GM19043 (cell line): ENCODE data around the gene CCDC33.
"Not testable (repeated sequence)": the region's sequence is repeated elsewhere in the genome, so short reads cannot be mapped to it uniquely, and the experiment has no call there.

ENCODE experiments used
- ATAC-seq: cut with Tn5 transposase; IDR thresholded peaks from one replicate; pipeline ENCODE4 v1.9.1; 2021; ENCODE audit warnings: low read depth; ENCODE audit not compliant: unreplicated experiment

CCDC33 gene

GRCh38 chr15:74352393-74352910 is 116.3 kb downstream of the CCDC33 start:
- ATAC-seq: no peak

DNA sequence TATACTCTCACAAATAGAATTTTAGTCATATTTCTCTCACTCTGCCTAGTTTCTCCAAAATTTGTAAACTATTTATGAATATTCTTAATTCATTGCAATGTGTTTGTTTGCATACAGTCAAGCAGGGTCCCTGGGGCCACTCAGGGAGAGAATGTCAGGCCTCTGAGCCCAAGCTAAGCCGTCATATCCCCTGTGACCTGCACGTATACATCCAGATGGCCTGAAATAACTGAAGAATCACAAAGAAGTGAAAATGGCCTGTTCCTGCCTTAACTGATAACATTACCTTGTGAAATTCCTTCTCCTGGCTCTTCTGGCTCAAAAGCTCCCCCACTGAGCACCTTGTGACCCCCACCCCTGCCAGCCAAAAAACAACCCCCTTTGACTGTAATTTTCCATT is 117.9 kb downstream of the CCDC33 start:
- ATAC-seq: not testable (repeated sequence)

- ATAC-seq: not testable (repeated sequence)
Observed at GRCh38 chr15:74356050-74356449, 119.9 kb downstream of the CCDC33 start.

DNA sequence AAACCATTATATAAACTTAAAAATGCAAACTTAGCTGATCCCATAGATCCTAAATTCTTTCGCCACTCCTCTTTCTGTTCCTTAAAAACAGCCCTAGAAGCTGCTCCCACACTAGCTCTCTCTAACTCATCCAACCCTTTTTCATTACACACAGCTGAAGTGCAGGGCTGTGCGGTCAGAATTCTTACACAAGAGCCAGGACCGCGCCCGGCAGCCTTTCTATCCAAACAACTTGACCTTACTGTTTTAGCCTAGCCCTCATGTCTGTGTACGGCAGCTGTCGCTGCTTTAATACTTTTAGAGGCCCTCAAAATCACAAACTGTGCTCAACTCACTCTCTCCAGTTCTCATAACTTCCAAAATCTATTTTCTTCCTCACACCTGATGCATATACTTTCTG is 121.4 kb downstream of the CCDC33 start:
- ATAC-seq: not testable (repeated sequence)

GRCh38 chr15:74359376-74359775 is 123.2 kb downstream of the CCDC33 start:
- ATAC-seq: not testable (repeated sequence)

DNA sequence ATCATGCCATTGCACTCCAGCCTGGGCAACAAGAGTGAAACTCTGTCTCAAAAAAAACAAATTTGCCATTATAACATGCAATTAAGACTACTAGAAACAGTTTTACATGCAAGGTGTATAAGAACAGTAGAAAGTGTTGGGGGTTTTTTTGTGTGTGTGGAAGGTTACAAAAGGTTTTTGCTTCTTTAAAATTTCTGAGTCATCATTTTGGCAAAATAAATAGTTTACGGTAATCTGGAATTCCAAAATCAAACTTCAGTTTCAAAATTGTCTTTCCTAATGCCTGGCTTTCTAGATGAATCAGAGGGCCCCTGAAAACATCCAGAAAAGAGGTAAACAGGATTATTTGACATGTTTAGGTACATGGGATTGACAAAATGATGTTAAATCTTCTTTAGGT is 124.7 kb downstream of the CCDC33 start:
- not testable (repeated sequence) for ATAC-seq

DNA sequence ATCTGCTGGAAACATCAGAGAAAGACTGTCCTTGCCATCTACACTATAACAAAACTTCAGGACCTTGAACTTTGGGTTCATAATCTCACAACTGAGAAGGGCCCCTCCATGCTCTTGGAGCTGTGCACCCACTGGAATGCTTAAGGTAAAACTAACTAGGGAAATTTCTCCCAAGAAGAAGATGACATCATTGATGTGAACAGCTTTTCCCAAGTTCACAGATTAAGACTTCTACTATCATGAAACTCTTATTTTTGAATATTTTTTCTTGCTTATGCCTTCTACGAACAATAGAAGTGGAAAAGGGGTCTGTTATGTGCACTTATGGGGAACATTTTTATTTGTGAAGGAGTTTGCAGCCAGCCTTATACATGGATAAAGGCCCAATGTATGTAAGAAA is 126.4 kb downstream of the CCDC33 start:
- ATAC-seq: no peak

DNA sequence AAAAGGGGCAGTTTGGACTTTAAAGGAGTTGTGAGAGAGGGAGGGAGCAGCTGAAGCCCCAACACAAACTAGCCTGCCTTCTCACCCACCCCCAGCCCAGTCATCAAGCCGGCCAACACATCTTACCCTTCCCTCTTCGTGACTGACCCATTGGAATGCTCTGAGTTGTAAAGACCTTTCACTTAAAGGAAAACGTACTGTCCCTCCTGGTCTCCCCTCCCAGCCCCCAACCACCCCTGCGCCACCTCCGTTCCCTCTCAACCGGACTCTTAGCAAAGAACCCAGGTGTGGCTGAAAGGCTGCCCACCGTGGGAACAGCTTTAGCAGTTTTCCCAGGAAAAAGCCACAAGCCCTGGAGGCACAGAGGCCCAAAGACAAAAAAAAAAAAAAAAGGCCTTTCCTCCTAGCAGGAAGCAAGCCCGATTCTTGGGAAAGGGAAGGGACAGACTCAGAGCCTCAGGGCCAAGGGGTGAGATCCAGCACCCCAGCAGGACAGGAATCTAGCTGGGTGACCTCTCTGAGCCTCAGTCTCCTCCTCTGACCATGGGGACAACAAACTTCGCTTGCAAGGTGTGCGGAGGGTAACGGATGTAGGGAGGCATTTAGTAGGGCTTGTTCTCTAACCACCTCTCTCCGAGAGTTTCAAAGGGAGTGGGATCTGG is 128.9 kb downstream of the CCDC33 start:
- ATAC-seq: no peak

GRCh38 chr15:74365598-74366445 is 129.7 kb downstream of the CCDC33 start:
- ATAC-seq: no peak

DNA sequence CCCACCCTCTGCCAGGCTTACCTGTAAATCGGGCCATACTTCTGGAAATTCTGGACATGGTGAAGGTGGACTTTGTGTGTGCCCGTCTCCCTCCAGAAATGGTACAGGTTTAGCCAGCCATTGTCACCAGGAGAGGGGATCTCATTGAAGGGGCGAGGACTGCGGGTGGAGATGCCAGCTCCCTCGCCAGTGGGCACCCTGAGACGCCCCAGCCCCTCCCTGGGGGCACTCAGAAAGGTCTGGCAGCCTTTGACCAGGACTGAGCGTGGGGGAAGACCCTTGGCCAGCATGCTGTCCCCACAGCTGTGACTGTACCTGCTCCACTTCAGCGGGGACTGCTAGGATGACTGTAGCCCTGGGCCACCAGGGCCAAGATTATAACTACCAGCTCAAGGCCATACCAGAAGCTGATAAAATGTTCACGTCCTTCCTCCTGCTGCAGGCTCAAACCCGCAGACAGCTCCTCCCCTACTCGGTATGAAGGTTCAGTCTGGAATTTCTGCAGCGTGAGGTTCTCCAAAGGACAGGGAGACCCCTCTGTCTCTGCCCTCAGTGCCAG is 131.2 kb downstream of the CCDC33 start, which contains the start of gene CYP11A1:
Gene CYP11A1 (minus strand): TSS at position 351 of the 559 bp plus-strand sequence. CDS start 61 bp downstream, at position 290.
- no peak for ATAC-seq

DNA sequence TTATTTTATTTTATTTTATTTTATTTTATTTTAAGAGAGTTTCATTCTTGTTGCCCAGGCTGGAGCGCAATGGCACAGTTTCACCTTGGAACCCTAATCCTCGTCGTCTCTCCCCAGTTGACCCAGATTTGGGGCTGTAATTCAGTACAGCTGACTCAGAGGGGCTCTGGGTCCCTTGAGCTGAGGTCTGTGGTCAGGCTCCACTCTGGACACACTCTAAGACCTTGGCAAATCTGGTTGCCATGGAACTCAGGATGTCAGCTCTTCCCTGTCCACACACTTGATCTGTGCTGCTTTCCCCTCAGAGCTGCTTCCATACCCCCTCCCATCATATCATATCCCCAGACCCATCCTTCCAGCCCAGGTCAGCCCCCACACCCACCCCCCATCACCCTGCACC is 132.0 kb downstream of the CCDC33 start:
- ATAC-seq: no peak

DNA sequence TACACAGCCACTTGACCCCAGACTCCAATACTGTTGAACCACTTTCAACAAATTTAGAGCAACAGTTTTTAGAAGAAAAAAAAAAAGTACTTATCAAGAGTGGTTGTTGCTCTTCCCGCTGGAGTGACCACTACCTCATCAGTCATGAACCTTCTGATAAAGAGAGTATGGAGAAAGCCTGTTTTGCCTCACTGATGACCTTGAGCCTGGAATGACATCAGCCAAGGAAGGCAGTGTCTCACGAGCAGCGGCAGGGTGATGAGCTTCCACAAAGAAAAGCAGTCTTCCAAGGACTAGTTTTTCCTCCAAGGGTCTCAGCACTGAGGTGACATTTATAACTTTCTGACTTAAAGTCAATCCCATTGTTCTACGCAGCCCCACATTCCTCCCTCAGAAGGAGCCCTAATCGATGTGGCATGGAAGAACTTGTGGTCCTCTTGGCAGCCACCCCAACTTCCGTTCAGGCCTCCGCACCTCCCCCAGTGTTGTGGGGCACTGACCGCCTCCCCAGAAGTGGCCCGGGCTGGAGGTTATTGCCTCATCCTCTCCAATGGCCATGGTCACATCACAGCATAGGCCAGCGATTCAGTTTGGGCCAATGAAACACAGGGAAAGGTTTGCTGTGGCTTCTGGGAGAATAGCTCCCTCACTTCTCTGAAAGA is 133.1 kb downstream of the CCDC33 start:
- no peak for ATAC-seq

DNA sequence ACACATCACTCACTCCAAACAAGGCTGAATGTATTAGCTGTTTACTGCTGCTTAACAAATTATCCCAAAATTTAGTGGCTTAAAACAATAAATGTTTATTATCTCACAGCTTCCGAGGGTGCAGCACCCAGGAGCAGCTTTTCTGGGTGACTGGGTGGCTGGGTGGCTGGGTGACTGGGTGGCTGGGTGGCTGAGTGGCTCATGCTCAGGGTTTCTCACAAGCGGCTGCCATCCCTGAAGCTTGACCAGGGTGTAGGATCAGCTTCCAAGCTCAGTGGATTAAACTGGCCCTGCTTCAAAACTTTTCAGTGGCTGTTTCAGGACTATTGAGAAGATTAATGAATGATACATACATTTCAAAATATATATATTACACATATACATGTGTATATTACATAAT is 133.6 kb downstream of the CCDC33 start:
- ATAC-seq: no peak

GRCh38 chr15:74370471-74370870 is 134.3 kb downstream of the CCDC33 start:
- ATAC-seq: no peak

GRCh38 chr15:74373056-74373650 is 137.0 kb downstream of the CCDC33 start:
- no peak for ATAC-seq

DNA sequence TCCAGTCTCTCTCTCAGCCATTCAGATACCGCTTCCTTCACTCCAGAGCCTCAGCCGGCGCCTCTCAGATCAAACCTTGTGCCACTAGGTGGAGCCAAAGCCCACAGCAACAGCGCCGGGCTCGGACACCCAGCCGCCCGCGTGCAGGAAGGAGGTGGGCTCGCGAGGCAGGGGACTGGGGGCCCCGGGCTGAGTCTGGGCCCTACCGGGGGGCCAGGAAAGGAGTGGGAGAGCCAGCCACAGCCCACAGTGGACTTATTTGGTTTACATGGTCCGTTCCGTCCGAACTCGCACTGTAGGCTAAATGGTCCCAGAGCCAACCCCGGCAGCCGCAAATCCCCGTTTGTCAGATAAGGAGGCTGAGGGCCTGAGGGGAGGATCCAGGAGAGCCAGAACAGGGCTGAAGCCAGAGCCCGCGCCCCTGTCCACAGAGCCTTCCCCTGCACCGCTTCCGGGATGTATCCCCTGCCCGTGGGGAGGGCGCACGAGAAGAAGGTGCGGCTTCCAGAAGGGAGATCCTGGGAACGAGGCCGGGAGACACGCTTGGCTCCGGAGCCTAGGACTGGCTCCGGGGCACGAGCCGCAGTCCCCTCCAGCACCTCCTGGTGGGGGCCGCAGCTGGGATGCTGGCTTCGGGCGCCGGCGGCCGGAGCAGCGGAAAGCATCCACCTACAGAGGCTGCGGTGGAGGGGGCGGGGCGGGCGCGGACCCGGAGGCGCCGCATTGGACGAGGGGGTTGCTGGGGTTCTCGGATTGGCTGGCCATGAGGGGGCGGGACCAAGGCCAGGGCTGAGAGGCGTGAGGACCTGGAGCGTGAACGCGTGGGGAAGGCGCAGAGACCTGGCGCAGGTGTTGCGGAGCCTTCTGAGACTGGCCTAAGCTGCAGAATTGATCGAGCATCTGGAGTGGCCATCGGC is 137.9 kb downstream of the CCDC33 start:
- peak; percentile 49 for ATAC-seq

DNA sequence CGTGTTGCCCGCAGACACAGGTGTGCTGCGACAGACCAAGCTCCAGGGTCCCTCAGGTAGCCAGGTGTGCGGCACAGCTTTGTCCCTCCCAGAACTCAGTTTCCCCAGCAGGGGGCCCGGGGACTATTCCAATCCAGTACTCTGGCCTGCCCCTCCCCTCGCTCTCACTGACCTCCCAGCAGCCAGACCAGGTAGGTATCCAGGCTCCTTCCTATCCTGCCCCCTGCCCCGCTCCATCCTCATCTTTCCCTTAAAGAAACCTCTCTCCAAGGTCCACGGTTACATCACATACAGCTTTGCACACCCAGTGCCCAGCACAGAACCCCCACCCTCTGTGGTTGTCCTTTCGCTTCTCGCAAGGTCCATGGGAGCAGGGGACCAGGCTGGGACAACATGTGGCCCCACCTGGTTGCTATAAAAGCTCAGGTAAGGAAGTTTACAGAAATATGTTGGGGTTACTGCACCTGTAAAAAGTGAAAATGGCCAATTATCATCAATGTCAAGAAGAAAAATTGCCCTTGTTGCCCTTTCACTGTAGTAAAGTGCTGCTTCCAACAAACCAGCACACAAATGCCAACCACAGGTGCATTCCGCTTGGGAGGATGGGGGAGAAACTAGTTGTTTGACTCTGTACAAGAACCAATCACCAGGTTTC is 138.6 kb downstream of the CCDC33 start:
- ATAC-seq: no peak

GRCh38 chr15:74375303-74375693 is 139.2 kb downstream of the CCDC33 start:
- no peak for ATAC-seq

- no peak for ATAC-seq
Observed at GRCh38 chr15:74376226-74376625, 140.1 kb downstream of the CCDC33 start.
